NCI-H524 treated with DMSO at 0.1 percent for 48 hours (cell line): ENCODE measurements around the gene MYO1C.

Source experiments
- DNase-seq: peaks from one replicate; lab custom pipeline; 2025; lab: John Stamatoyannopoulos, UW

Gene MYO1C

DNA sequence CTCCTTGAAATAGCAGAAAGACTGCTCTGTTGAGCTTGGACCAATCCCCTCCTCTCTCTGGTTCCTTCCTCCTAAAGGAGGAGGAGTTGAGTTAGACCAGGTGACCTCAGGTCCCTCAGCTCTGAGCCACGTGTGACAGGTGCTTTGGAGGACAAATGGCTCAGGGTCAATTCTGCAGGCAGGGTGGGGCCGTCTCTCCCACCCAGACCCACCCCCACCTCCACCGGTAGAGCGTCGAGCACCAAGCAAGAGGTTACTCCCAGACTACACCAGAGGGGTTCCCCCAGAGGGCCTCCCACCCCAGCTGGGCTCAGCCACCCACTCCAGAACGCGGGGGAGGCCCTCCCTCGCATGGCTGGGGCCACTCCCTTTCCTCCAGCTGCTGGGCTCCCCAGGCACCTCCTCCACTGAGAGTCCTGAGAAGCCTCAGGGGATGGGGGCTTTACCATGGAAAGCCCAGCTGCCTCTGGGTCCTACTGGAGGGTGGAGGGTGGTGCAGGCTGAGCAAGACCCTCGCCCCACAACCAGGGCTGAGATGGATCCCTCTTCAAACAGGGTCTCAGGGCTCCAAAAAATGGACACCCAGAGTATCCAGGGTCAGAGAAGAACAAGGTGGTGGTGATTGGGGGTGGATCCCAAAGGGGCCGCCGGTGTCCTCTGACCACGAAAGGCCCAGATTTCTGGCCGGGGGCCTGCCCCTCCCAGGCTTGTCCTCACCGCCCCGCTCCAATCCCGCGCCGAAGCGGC, 7.6 kb downstream of the MYO1C start:
- DNase-seq: no peak

DNA sequence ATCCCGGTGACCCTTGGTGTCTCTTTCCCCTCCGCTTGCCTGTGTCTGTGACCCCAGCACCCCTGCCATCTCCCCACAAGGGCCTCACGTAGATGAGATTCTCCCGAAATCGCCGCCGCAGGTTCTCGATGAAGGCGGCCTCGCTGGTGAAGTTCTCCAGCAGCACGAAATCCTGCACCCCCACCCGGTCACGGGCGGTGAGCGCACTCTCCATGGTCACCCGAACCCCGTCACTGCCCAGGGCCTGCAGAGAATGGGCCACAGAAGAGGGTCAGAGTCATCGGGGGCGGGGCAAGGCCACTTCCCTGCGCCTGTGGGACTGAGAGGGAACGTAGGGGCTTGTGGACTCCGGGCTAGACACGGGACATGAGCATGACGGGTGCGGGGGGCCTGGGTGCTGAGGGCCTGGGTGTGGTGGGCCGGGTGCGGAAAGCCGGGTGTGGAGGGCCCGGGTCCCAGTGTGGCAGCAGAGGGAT, 8.4 kb downstream of the MYO1C start:
- DNase-seq: no peak

DNA sequence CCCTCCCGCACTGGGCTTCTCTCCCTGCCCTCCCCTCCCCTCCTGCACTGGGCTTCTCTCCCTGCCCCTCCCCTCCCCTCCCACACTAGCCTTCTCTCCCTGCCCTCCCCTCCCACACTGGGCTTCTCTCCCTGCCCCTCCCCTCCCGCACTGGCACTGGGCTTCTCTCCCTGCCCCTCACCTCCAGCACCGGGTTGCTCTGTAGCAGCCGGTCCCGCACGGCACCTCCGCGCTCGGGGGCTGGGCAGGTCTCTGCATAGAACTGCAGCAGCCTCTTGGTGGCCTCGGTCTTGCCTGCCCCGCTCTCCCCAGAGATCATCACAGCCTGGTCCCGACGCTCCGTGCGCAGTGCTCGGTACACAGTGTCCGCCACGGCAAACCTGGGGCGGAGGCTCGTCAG, 9.8 kb downstream of the MYO1C start:
- no peak for DNase-seq

DNA sequence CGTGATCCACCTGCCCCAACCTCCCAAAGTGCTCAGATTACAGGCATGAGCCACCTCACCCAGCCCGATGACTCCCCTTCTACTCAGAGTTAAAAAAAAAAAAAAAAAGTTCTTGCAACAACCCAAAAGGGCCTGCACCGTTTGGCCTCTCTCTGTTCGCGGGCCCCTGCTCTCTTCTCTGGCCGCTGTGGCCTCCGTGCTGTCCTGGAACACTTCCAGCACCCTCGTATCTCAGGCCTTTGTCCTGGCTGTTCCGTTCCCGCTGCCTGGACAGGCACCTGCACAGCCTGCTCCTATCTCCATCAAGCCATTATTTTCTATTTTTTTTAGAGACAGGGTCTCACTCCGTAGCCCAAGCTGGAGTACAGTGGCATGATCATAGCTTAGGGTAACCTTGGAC, 10.8 kb downstream of the MYO1C start:
- no peak for DNase-seq

DNA sequence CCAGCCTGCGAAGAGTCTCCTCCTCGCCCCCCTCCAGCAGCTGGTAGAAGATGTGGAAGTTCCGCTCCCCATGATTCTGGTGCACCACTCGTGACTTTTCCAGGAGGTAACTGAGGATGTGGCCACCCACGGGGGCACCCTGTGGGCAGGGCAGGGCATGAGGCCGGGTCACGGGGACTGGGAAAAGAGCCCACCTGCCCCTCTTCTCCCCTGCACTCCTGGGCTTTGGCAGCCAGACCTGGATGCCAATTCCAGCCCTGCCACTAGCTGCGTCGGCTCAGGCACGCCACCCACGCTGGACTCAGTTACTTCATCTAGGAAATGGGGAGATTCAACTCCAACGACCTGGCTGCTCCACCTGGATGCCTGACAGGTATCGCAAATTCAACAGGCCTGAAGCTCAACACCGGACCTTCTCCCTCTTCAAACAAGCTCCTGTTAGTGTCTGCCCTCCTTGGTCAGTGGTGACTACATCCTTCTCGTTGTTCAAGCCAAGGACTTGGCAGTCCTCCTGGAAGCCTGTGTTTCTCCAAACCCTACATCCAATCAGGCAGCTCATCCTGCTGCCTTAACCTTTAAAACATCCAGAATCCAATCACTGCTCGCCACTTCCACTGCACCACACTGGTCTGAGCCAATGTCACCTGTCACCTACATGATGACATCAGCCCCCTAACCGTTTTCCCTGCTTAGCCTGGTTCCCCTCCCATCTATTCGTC, 11.6 kb downstream of the MYO1C start:
- no peak for DNase-seq

DNA sequence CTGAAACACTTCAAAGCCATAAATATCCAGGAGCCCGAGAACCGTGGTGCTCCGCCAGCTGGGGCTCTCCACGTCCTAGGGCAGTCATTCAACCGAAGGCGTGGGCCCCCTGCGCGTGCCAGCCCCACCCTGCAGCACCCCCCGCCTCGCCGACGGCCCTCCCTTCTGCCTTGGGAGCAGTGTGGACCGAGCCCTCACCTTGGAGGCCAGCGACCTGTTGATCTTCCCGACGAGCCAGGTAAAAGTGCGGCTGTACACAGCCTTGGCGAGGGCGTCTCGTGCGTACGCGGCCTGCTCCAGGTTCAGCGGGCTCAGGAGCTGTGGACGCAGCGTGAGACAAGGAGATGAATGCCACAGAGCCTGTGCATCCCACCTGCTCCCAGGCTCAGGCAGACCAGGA, 14.1 kb downstream of the MYO1C start:
- DNase-seq: no peak

DNA sequence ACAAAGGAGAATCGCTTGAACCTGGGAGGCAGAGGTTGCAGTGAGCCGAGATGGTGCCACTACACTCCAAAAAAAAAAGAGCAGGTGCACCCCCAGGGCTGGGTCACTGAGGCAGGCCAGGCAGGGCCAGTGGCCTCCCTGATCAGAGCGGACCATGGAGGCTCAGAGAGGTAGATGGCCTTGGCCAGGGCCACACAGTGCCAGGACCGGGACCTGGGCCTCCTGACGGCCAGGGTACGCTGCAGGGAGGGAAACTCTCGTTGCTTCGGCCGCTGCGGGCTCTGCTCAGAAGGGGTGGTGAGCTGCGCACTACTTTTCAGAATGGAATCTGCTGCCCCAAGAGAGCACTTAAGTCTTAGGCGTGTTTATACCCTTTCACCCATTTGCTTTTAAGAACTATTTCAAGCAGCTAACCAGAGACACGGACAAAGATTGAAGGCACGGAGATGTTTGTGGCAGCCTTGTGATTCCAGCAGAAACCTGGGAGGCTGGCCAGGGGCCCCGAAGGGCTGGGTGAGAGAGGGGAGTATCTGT, 17.1 kb downstream of the MYO1C start:
- DNase-seq: no peak

DNA sequence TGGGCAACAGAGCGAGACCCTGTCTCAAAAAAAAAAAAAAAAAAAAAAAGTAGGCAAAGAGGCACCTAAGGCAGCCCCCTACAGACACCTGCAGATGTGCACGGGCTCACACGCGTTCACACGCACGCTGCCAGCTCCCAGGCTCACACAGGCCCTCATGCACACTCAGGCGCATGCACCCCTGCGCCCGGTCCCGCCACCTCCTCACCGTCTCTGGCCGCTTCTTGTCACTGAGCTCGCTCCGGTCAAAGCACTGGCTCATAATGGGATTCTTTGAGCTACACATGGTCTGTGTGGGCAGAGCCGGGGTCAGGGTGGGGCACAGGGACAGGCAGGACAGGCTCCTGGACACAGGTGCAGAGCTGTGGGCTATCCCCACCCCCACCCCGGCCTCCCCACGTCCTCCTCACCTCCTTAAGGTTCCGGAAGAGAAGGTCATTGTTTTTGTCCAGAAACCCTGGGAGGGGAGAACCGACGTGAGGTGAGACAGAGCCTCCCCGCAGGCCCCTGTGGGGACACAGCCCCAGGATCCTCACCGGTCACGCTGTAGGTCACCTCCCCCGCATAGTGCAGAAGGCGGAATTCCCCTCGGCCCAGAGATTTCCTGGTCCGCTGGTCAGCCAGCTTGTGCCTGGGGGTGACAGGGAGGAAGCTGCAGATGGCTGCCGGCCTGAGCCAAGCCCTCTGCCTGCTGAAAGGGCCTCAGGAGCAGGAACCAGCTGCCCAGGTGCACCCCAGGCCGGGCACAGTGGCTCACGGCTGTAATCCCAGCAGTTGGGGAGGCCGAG, 17.9 kb downstream of the MYO1C start:
- no peak for DNase-seq

DNA sequence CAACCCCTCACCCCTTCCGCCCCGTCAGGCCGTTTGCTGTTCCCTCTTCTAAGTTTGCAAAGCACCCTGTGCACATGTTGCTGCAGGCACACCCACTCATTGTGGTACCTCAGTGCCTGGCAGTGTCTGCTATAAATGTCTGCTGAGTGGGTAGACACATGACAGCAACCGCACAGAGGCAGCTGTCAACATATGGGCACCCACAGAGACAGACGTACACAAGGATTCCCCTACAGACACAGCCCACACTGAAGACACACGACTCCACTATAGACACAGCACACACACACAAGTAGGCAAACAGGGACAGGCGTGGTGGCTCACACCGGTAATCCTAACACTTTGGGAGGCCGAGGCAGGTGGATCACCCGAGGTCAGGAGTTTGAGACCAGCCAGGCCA, 18.6 kb downstream of the MYO1C start:
- no peak for DNase-seq

DNA sequence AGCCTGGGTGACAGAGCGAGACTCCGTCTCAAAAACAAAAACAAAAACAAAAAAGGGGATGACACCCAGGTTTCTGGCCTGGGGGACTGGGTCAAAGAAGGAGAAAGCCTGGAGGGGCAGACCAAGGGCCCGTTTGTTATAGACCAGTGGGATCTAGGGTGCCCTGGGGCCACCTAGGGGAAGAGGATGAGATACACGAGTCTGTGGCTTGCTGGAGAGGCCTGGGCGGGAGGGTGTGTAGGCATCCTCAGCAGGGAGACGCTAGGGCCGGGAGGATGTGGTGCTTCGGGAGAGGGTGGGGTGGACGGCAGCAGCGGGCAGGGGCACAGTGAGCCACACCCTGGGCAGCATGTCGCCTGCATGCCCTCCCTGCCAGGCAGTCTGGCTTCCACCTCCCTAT, 19.3 kb downstream of the MYO1C start:
- DNase-seq: no peak

DNA sequence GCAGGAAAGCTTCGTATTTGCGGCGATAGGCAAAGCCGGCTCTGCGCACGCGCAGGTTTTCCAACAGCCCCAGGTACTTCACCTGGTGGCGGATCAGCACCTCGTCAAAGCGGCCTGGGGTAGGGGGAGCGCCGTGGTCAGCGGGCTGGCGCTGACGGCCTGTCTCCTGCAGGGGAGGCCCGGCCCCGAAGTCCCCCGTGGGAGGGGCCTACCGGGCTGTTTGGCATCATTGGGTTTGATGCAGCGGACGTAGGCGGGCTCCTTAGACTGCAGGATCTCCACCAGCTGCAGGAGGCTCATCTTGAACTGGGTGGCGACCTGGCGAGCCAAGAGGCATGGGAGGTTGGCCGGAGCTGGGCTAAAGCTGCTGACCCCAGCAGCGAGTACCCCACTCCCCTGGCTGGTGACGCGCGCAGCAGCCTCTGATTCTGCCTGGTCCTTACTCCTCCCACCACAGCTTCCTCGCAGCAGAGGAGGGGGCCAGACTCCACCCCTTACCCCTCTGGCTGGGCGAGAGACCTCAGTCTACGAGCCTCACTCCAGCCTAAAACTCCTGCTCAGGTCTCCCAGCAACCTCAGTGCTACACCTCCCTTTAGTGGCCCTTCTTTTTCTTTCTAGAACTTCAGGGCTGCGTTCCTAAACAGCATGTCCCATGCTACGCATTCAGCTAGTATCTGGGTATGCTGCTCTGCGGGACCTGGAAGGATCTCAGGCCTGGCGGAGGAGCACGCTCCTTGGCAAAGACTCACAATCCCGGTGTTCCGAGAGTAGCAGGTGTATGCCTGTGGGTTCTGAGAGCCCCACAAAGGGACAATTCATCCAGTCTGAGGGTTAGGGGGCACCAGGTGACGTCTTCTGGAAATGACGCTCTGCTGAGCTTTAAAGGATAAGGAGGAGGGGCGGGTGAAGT, 20.3 kb downstream of the MYO1C start:
- no peak for DNase-seq

DNA sequence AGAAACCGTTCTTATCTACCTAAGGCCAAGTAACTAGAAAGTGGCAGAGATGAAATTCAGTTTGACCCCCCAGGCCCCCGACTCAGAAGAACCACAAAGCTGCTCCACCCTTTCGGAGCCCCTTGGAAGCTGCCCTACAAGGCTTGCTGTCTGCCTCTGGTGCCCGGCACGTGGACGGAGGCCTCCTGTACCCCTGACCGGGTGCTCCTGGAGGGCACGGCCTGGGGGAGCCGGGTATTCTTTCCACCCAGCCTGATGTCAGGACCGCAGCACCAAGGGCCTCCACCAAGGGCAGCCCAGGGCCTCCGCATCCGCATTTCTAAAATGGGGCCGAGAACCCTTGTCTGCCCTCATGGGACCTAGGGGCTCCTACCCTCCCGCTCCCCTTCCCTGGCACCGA, 21.0 kb downstream of the MYO1C start:
- DNase-seq: no peak

DNA sequence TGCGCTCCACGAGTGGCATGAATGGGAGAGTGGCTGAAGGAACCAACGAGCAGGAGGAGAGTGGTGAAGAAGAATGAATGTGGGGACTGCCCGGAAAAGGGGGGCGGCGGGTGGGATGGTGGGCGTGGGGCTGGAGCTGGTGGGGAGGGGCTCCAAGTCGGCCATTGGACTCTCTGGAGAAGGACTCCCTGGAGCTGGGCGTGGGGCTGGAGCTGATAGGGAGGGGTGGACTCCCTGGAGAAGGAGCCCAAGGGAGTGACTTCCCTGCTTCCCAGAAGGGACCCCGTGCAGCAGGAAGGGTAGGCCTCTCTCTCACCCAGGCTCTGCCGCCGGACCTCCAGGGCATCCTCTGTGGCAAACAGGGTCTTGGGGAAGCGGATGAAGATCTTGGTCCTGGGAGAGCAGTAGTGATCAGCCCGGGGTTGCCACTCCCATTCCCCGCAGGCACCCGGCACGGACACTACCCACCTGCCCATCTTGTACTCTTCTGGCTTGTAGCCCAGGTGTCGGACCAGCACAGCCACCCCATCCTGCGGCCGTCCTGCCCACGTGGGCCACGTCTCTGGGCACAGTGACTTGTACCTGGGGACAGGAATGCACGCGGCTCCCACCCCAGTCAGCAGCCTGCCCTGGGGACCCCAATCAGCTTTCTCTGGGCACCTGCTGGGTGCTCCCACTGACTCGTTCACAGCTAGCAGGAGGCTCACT, 21.6 kb downstream of the MYO1C start:
- DNase-seq: no peak

DNA sequence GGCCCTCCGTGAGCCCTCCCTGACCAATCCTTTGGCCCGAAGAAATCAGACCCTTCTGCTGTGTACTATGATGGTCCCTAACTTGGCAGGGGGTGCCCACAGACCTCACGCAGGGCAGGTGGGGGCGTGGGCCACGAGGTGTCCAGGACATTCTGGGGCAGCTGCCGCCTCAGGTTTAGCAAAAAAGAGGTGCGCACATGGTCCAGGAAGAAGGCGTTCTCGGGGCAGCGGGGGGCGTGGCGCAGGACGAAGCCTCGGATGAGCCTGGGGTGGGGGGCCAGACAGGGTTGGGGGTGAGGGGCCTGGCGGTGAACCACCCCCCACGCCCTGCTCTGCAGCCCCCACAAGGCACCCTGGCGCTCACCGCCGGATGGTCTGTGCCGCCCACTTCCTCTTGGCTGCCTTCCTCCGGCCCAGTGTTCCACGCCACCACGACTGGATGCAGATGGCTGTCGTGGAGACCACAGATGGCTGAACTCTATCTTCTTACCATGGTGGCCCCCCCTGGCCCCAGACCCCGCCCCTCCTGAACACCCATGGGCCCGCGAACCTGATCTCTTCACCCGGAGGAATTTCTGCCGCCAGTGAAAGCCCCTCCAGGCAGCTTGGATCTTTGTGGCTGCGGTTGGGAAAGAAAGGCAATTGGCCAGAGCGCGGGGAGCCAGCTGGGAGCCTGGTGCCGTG, 22.3 kb downstream of the MYO1C start:
- no peak for DNase-seq

DNA sequence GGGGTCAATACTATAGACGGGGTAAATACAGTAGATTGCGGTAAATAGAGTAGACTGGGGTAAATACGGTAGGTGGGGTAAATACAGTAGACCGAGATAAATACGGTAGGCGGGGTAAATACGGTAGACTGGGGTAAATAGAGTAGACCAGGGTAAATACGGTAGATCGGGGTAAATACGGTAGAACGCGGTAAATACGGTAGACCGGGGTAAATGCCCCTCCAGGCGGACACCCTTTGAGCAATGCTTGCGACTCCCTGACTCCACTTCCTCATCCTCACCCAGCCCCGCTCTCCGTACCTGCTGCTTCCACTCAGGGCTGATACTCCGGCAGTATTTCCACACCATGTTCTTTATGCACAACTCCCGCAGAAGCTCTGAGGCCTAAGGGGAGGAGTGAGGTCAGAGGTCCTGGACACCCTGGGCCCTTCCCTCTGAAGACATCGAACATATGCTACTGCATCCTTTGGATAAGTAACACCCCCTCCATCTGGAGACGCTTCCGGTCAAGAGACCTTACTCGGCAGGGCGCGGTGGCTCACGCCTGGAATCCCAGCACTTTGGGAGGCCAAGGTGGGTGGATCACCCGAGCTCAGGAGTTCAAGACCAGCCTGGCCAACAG, 23.1 kb downstream of the MYO1C start:
- DNase-seq: no peak

DNA sequence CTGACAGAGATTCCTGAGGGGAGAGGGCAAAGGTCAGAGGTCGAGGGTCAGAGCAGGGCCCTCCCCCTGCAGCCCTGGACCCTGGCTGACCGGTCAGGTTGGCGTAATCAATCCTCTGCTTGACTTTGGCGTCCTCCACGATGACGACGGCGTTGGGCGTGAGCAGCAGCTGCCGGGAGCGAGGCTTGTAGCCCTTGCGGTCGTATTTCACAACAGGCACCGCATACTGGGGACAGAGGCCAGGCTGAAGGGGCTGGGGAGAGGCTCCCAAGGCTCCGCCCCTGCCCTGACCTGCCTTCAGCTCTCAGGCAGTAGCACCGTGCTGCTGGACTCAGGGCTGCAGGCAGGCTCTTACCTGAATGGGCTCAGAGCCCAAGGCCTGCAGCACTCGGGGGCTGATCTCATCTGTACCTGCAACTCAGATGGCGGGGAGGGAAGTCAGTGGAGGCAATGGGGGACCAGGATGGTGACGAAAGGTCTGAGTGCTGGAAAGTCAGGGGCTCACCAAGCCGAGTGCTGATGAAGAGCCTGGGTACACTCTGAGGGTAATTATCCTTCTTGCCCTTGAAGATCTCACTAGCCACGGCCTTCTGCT, 24.5 kb downstream of the MYO1C start:
- no peak for DNase-seq

DNA sequence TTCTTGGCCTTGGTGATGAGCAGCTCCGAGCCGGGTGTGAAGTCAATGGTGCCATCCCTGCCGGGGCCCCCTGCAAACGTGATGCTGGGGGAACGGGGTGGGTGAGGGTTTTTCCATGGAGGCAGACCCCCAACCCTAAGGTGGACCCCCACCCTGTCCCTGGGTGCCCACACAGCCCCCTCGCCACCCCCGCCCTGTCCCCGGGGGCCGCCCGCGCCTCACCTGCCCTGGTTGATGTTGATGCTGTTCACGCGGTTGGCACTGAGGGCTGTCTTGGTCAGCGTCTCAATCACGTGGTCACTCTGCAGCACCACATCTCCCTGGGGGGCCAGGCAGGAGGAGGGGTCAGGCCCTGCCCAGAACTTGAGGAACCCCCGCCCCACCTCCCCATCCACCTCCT, 25.2 kb downstream of the MYO1C start:
- DNase-seq: no peak

DNA sequence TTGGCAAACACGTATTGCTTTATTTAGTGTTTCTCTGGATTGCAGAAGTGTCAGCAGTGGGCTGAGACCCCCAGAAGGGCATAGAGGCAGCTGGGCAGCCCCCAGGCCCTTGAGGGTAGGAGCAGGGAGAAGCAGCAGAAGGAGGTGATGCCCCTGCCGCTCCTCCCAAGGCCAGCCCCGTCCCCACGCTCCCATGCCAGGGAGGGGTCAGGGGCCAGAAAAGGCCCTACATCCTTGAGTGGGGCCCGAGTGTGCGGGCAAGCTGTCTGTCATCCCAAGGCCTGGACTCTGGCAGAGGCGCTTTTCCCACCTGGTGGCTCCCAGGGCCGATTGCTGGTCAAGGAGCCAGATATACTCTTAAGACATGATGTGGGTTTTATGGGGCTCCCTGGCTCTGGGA, 28.3 kb downstream of the MYO1C start:
- DNase-seq: no peak
